RKO (cell line): ENCODE measurements around the gene GUCY2D.

ENCODE experiments used
- DNase-seq: peaks from one replicate; pipeline ENCODE4 v3.0.0-alpha.2; 2016; ENCODE audit warnings: low spot score

GUCY2D gene

GRCh38 chr17:8067806-8068205 lies 65.4 kb downstream of the GUCY2D start:
- DNase-seq: no peak

- DNase-seq: no peak
These were observed 66.5 kb downstream of the GUCY2D start for GRCh38 chr17:8068736-8069586.

- no peak for DNase-seq
These were observed 67.1 kb downstream of the GUCY2D start for GRCh38 chr17:8069587-8069860.
